GM18508 (cell line): ENCODE data around the gene SEPTIN11.
"Not testable (repeated sequence)": the region's sequence is repeated elsewhere in the genome, so short reads cannot be mapped to it uniquely, and the experiment has no call there.

Experiments
- ATAC-seq: cut with Tn5 transposase; IDR thresholded peaks from one replicate; pipeline ENCODE4 v1.9.1; 2021; ENCODE audit warnings: moderate number of reproducible peaks; ENCODE audit not compliant: insufficient read depth, unreplicated experiment

The SEPTIN11 gene

DNA sequence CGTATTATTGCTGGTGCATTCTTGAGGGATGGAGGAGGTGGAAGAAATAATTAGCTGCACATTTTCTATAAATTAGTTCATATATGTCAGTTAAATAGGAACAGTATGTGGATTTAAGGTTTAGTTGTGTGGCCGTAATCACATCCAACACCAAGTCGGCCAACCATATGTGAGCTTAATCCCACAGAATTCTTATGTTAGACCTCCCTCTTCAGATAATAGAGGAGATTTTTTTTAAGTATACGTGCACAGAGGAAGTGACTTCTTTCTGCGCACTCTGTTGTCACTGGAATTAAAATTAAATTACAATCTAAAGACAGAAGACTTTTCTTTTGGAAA is 2.1 kb downstream of the SEPTIN11 start:
- no peak for ATAC-seq

GRCh38 chr4:76952071-76952470 is 2.5 kb downstream of the SEPTIN11 start:
- ATAC-seq = no peak

GRCh38 chr4:76952656-76953582 is 3.4 kb downstream of the SEPTIN11 start:
- ATAC-seq = no peak

GRCh38 chr4:76953956-76954355 is 4.4 kb downstream of the SEPTIN11 start:
- ATAC-seq = no peak

- no peak for ATAC-seq
These were observed 4.9 kb downstream of the SEPTIN11 start for GRCh38 chr4:76954489-76954888.

DNA sequence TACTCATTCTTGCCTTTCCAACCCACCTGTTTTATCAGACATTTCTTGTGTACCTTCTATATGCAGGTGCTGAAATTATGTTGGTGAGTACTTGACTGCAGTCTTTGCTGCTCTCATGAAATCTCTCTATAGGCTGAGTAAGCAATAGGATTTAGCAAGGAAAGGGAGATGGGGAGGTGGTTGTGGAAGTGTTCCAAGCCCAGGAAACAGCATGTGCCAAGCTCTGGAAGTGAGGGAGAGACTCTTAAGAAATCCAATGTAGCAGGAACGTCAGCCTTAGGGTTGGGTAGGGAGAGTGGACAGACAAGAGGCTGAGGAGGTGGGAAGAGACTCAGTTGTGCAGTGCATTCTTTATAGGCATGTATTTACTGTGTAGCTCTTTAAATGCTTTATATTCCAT is 5.6 kb downstream of the SEPTIN11 start:
- no peak for ATAC-seq

DNA sequence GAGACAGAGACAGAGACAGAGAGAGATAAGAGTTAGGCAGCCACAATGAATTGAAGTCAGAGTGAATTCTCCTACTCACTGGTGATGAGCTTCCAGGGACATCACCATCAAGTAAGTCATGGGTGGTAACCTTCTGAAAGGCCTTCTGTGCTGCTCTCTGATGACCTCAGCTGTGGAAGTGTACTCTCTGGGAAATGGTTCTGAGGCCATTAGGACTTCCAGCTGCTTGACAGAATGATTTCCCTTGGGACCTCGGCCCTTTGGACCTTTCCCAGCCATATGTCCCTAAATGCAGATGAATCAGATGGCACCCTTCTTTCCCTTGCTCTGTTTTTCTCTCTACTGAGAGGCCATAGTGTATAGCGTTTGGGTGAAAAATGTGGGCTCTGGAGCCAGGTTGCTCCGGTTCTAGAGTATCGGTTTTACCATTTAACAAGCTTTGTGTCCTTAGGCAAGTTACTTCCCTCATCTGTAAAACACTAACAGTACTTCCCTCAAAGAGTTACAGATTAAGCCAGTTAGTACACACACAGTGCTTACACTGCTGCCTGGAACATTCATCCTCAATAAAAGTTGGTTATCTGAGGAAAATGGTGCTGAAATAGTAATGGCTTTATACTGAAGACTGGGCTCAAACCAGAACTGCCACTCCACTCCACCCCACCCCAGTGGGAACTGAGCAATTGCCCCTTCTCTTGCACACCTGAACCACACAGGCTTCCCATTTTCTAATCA is 7.6 kb downstream of the SEPTIN11 start:
- no peak for ATAC-seq

DNA sequence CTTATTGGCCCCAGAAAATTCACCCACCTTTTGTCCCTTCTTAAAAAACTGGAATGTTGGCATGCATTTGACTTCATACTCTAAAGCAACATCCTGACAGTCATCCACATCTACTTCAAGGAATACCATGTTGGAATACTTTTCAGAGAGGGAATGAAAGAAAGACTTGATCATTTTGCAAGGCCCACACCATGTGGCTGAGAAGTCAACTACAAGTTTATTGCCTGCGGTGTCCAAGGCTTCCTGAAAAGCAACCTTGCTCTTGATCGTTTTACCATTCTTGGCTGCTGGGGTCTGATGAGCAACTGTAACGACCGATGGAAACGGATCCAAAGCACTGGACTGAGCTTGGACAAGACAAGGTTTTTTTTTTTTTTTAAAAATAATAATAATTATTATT is 9.3 kb downstream of the SEPTIN11 start:
- ATAC-seq = no peak

- peak; percentile 73 for ATAC-seq
These were observed 10.5 kb downstream of the SEPTIN11 start for GRCh38 chr4:76960014-76960413.

DNA sequence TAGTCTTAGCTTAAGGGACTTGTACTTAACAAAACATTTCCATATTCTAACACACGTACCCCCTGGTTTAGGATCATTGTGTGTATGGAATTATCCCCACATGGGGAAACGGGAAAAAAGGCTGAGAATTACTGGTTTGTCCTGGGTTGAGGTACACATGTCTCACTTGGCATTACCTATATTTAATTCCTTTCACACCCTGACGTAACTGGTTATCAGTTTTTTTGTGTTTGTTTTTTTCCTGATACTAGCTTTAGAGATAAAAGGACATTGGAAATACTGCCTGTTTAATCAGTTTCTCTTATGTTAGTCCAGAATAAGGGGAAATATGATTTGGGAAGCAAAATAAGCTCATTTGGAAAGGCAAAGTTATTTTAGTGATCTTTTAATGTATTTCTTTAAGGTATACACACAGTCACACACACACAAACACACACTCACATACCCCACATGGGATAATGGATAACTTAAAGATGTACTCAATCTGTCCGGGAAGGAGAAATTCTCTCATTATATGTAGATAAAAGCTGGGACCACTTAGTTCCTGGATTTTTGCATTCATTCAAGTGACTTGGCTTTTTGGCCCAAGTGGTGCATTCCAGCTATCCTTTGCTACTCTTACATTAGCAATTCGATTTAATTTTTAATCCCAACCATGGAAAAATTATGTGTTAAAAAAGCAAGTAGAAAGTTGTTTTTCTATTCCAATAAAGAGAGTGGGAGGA is 13.0 kb downstream of the SEPTIN11 start:
- no peak for ATAC-seq

- no peak for ATAC-seq
These were observed 13.7 kb downstream of the SEPTIN11 start for GRCh38 chr4:76963131-76963750.

- not testable (repeated sequence) for ATAC-seq
These were observed 14.4 kb downstream of the SEPTIN11 start for GRCh38 chr4:76963927-76964326.

- no peak for ATAC-seq
These were observed 15.2 kb downstream of the SEPTIN11 start for GRCh38 chr4:76964769-76965168.

- ATAC-seq = no peak
These were observed 16.5 kb downstream of the SEPTIN11 start for GRCh38 chr4:76965866-76966579.

- ATAC-seq = no peak
These were observed 19.4 kb downstream of the SEPTIN11 start for GRCh38 chr4:76968937-76969336.

- no peak for ATAC-seq
These were observed 19.9 kb downstream of the SEPTIN11 start for GRCh38 chr4:76969495-76969894.

DNA sequence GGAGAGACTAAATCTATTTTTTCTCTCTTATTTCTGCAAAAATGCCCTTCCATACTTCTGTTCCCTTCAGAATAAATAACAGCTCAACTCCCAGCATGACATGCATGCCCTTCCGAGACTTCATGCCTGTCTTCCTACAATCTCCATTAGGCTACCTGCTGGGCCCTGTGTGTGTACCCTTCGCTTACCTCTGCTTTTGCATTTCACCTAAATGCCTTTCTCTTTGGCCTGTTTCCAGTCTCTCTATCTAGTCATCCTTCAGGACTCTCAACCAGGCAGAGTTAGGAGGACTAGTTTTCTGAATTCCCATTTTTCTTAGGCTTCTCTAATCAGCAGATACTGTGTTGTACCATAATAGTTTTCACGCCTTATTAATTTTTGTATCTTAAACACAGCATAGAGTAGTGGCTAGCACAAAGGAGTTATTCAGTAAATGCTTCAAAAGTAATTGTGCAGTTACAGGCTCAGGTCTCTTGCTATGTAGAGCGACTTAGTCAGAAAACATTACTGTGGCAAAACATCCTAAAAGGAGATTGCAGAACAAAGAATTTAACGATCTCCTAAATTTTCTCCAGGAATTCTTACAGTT is 20.5 kb downstream of the SEPTIN11 start:
- ATAC-seq = no peak

DNA sequence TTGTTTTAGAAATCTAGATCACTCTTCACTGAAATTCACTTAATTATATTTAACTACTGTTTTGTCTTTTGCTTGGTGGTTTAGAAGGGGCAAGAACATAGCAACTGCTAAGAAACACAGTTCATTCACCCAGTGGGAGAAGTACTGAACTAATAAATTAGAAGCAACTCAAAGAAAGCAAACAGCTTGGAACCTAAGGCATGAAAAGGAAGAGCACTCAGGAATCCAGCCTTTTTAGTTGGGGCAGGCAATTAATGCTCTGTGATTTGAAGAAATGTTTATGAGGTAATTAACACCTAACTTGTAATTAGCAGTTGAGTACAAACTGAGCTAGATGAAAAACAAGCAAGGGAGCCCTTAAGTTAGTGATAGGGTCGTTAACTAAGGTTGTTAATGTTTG is 22.8 kb downstream of the SEPTIN11 start:
- ATAC-seq = no peak

DNA sequence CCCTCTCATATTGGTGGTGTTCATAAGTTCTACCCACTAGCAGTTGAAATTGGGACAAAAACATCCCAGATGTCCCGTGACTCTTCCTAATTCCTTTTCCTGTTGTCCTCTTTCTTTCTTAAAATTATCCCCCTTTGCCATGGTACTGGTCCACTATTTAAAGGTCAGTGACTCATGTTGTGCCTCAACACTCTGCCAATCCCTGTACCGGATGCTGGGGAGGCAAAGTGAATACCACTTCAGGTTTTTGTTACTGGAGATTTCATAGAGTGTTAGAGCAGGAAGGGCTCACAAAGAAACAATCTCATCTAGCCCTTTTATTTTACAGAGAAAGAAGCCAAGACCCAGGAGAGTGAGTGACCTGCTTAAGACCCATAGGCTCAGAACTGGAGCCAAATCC is 24.6 kb downstream of the SEPTIN11 start:
- no peak for ATAC-seq

DNA sequence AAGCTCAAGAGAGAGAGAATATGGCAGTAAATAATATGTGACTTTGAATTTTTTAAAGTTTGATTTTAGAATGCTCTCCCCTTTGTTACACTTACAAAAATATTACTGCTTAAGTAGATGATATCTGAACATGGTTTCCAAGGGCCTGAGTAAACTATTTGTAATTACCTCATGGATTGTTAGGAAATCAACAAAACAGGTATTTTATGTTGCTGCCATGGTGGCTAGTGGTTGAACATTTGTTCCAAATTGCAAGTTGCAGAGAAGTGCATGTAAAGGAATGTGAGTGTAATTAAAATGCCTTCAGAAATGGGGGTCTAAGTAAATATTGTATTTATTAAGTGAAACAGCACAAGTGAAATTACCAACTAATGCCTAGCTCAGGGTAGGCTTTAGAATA is 27.6 kb downstream of the SEPTIN11 start:
- ATAC-seq = no peak
